WI38 (cell line): ENCODE measurements around the gene KIF21A.
"Not testable (repeated sequence)": the region's sequence is repeated elsewhere in the genome, so short reads cannot be mapped to it uniquely, and the experiment has no call there.

Source experiments
- H3K4me3 ChIP-seq: 2 replicates; pipeline ENCODE4 v1.5.1; 2011; ENCODE audit warnings: low read depth, mild to moderate bottlenecking, control low read depth, low read length
- CTCF ChIP-seq: IDR thresholded peaks from 2 replicates; pipeline ENCODE4 v1.5.1; 2012; ENCODE audit warnings: low read depth, mild to moderate bottlenecking, control low read depth, low read length

The KIF21A gene

GRCh38 chr12:39300799-39301198 lies 142.1 kb downstream of the KIF21A start:
- TF ChIP-seq CTCF = no peak
- H3K4me3 ChIP-seq = no peak overlapping the region

GRCh38 chr12:39297891-39298290 lies 145.0 kb downstream of the KIF21A start:
- no peak for TF ChIP-seq CTCF
- no peak overlapping the region for H3K4me3 ChIP-seq

DNA sequence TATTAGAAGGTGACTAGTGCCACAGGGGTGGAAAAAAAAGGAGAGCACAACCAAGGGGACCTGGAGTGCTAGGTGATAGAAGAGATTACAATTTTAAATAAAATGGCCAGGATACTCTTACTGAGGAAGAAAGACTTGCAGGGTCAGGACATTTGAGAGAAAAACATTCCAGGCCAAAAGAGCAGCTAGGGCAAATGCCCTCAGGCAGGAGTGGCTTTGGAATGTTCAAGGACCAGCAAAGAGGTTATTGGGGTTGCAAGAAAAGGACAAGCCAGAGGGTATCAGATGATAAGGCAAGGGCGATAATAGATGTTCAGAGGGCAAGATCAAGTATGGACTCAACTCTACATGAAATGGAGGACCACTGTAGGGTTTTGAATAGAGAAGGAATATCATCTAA lies 146.4 kb downstream of the KIF21A start:
- no peak for TF ChIP-seq CTCF

GRCh38 chr12:39295593-39295992 lies 147.3 kb downstream of the KIF21A start:
- not testable (repeated sequence) for H3K4me3 ChIP-seq

More for the DNA sequence above, 146.4 kb downstream of the KIF21A start:
- H3K4me3 ChIP-seq = no peak overlapping the region

DNA sequence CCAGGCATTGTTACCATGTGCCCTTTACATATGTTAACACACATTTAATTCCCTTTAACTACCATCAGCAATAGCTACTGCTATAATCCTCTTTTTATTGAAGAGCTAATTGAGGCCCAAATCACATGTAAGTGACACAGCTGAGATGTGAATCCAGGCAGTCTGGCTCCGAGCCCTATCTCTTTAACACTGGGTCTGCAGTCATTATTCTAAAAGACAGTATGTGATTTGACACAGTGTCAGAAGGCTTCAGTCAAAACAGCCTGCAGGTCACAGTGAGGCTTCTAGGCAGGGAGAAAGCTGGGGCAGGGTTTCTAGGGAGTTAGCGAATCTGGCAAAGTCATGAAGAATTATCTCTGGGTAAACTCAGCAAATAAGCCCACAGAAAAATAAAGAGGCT lies 148.2 kb downstream of the KIF21A start:
- no peak overlapping the region for H3K4me3 ChIP-seq
- no peak for TF ChIP-seq CTCF

GRCh38 chr12:39292125-39292630 lies 150.7 kb downstream of the KIF21A start:
- no peak for TF ChIP-seq CTCF
- no peak overlapping the region for H3K4me3 ChIP-seq

GRCh38 chr12:39287817-39288216 lies 155.1 kb downstream of the KIF21A start:
- TF ChIP-seq CTCF = no peak
- no peak overlapping the region for H3K4me3 ChIP-seq

DNA sequence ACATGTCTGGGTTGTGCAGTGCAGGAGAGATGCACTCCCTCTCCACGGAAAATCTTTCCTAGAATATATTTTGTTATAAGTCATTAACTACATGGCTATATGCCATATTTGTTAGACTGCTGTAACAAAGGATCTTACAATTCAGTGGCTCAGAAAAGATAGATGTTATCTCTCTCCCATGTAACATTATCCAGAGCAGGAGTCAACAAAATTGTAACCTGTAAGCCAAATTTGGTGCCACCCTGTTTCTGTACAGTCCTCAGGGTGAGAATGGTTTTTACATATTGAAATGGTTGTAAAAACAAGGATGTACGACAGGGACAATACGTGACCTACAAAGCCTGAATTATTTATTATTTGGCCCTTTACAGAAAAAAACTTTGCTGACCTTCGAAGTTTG lies 155.5 kb downstream of the KIF21A start:
- no peak for TF ChIP-seq CTCF
- H3K4me3 ChIP-seq = no peak overlapping the region
